Esophagus squamous epithelium (tissue), 4 donors: ENCODE results near the gene ZFAND3.

Source experiments
- CTCF ChIP-seq, 6 experiments: fragments of 450-650 bp in 4 of 6; fragments of 200-600 bp in 2 of 6; sonication (generic) in 2 of 6; IDR thresholded peaks; one replicate each; pipeline ENCODE4 v1.5.1; 2016 to 2019; ENCODE audit warnings: antibody characterized with exemption in 6 of 6, mild to moderate bottlenecking in 4 of 6, moderate library complexity in 4 of 6
- POLR2A ChIP-seq, 4 donors: fragments of 450-650 bp; IDR thresholded peaks; one replicate each; pipeline ENCODE4 v1.6.1; 2017; ENCODE audit warnings: antibody characterized with exemption in 4 of 4, mild to moderate bottlenecking in 4 of 4, moderate library complexity in 3 of 4

DNA sequence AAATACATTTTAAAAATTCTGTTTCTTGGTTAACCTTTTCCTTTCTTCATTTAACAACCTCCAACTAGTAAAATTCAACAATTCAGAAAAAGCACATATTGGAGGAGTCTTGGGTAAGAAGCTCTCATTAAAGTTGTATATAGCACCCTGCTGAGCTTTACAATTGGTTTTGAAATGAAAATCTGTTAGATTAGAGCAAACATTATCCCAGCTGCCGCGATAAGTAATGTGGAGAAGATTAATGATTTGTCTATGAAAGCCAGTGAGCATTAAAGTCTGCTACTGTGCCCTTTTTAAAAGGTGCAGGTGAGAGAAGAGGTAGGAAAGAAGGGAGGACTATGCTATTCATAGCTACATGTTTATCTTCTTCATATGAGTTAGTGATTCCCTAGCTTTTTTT, 201.5 kb downstream of the ZFAND3 start:
- TF ChIP-seq CTCF (IDR thresholded peaks at IDR 0.05) (no peak), POLR2A (IDR thresholded peaks at IDR 0.05) (no peak)
